GM12892 (cell line): ENCODE results near the gene PTGES3.
A peak's percentile ranks its signal among the peaks of the same experiment; 100 is the strongest.

Experiments used
- POLR2A ChIP-seq: IDR thresholded peaks from 2 replicates; pipeline ENCODE4 v1.6.1; 2011; ENCODE audit warnings: low read depth, low read length, control low read depth
- POLR2AphosphoS5 ChIP-seq: IDR thresholded peaks from 2 replicates; pipeline ENCODE4 v1.6.1; 2011; ENCODE audit warnings: low read depth, low read length, control low read depth

DNA sequence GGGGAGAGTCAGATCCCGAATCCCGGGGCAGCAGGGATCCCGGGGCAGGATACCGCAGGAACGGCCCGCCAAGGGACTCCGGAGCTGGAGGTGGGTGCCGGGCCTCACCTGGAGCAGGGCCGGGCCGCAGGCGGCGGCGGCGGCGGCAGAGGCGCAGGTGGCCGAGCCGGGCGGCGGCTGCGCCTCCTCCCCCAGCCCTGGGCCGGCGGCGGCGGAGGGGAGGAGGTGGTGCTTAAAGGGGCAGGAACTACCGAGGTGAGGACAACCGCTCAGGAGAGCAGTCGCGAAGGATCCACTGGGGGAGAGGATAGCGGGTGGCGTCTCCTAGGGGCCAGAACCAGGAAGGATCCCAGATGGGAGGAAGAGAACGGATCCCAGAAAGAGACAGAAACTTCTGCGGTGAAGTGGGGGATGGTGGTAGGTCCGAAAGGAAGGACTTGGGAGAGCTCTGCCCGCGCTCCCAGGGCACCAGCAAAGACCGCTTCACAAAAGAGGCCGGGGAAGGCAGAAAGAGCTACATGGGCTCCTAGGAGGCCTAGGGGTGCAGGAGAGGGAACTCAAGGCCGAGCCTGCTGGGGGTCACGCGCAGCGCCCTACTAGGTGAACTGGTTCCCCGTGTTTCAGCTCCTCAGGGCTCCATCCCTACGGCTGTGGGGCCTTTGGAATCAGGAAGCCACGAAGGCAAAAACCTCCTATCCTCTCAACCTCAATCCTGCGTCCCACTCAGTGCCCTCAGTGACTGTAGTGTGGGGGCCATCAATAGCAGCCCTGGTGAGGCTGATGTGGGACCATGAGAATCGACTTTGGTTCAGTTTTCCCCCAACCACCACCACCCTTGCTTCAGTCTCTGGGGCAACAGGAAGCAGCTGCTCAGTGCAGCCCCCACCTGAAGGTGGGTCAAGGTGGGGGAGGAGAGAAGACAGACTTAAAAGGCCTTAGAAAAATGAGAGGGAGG is 53.0 kb downstream of the PTGES3 start:
- TF ChIP-seq POLR2A, result peak; percentile 56; the same call in 1 of the 2 replicates
- no peak for TF ChIP-seq POLR2AphosphoS5
